Sigmoid colon (tissue), 4 donors: ENCODE measurements around the gene FUCA1.

Experiments used
- EP300 ChIP-seq, 4 donors: sonication (generic); formaldehyde crosslinking; IDR thresholded peaks; one replicate each; pipeline ENCODE4 v1.6.1; 2017; ENCODE audit warnings: antibody characterized with exemption in 4 of 4
- POLR2A ChIP-seq, 2 donors: fragments of 450-650 bp; IDR thresholded peaks; one replicate each; pipeline ENCODE4 v1.6.1; 2016; ENCODE audit warnings: antibody characterized with exemption in 2 of 2, mild to moderate bottlenecking in 2 of 2, moderate library complexity in 2 of 2
- POLR2AphosphoS5 ChIP-seq, 4 donors: sonication (generic); formaldehyde crosslinking; IDR thresholded peaks; one replicate each; pipeline ENCODE4 v1.6.1; 2017; ENCODE audit warnings: antibody characterized with exemption in 4 of 4
- TF ChIP-seq, protein P1 (sequence below), 4 experiments: fragments of 450-650 bp in 3 of 4; fragments of 200-600 bp in 1 of 4; IDR thresholded peaks; one replicate each; pipeline ENCODE4 v1.5.1; 2016 to 2019; ENCODE audit warnings: antibody characterized with exemption in 4 of 4, mild to moderate bottlenecking in 3 of 4, moderate library complexity in 2 of 4

DNA sequence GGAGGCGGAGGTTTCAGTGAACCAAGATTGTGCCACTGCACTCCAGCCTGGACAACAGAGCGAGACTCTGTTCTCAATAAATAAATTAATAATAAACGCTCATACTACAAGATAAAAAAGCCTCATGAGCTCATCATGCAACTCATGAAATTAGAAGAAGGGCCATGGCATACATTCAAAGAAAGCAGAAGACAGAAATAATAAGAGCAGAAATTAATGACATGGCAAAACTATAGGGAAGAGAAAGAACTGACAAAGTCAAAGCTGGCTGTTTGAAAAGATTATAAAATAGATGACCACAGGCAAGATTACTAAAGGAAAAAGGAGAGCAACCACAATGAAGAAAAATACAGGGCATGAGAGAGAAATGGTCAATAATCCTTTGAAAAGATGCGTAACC lies 14.7 kb upstream of the FUCA1 start:
- no peak for TF ChIP-seq POLR2AphosphoS5 (IDR thresholded peaks at IDR 0.05)
- TF ChIP-seq, protein P1, sequence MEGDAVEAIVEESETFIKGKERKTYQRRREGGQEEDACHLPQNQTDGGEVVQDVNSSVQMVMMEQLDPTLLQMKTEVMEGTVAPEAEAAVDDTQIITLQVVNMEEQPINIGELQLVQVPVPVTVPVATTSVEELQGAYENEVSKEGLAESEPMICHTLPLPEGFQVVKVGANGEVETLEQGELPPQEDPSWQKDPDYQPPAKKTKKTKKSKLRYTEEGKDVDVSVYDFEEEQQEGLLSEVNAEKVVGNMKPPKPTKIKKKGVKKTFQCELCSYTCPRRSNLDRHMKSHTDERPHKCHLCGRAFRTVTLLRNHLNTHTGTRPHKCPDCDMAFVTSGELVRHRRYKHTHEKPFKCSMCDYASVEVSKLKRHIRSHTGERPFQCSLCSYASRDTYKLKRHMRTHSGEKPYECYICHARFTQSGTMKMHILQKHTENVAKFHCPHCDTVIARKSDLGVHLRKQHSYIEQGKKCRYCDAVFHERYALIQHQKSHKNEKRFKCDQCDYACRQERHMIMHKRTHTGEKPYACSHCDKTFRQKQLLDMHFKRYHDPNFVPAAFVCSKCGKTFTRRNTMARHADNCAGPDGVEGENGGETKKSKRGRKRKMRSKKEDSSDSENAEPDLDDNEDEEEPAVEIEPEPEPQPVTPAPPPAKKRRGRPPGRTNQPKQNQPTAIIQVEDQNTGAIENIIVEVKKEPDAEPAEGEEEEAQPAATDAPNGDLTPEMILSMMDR (IDR thresholded peaks at IDR 0.05), result no peak
- no peak for TF ChIP-seq POLR2A (IDR thresholded peaks at IDR 0.05)
- no peak for TF ChIP-seq EP300 (IDR thresholded peaks at IDR 0.05)
